ENCODE data around the gene PCLAF.
"Not testable (repeated sequence)": the region's sequence is repeated elsewhere in the genome, so short reads cannot be mapped to it uniquely, and the experiment has no call there.

The PCLAF gene

GRCh38 chr15:64381000-64381751 is at the start of gene PCLAF:
Gene PCLAF (minus strand): TSS chr15:64381441. CDS start chr15:64381371, 70 bp downstream.
- DNase-seq = peak; percentile 84

- DNase-seq = peak; percentile 20
Observed at GRCh38 chr15:64430000-64430735, 48.9 kb upstream of the PCLAF start.

- DNase-seq = peak; percentile 17
Observed at GRCh38 chr15:64429448-64429847, 48.2 kb upstream of the PCLAF start.

GRCh38 chr15:64426845-64427465 is 45.7 kb upstream of the PCLAF start:
- no peak for DNase-seq

GRCh38 chr15:64425221-64425620 is 44.0 kb upstream of the PCLAF start:
- no peak for DNase-seq

- no peak for DNase-seq
Observed at GRCh38 chr15:64423970-64424369, 42.7 kb upstream of the PCLAF start.

- DNase-seq = no peak
Observed at GRCh38 chr15:64422697-64423096, 41.5 kb upstream of the PCLAF start.

- DNase-seq = no peak
Observed at GRCh38 chr15:64412216-64412615, 31.0 kb upstream of the PCLAF start.

- DNase-seq = no peak
Observed at GRCh38 chr15:64400583-64400982, 19.3 kb upstream of the PCLAF start.

- DNase-seq = no peak
Observed at GRCh38 chr15:64398575-64398974, 17.3 kb upstream of the PCLAF start.

GRCh38 chr15:64396789-64397188 is 15.5 kb upstream of the PCLAF start:
- DNase-seq = no peak

- DNase-seq = not testable (repeated sequence)
Observed at GRCh38 chr15:64392471-64392870, 11.2 kb upstream of the PCLAF start.

- no peak for DNase-seq
Observed at GRCh38 chr15:64389036-64389435, 7.8 kb upstream of the PCLAF start.

GRCh38 chr15:64387562-64388168 is 6.4 kb upstream of the PCLAF start, which contains the start of gene TRIP4:
Gene TRIP4 (plus strand): TSS chr15:64387836. CDS start chr15:64387864, 28 bp downstream.
- DNase-seq = peak; percentile 93

GRCh38 chr15:64386291-64386690 is 5.0 kb upstream of the PCLAF start:
- DNase-seq = no peak

GRCh38 chr15:64383760-64384159 is 2.5 kb upstream of the PCLAF start:
- no peak for DNase-seq

- DNase-seq = not testable (repeated sequence)
Observed at GRCh38 chr15:64380130-64380870, 941 bp downstream of the PCLAF start.

- no peak for DNase-seq
Observed at GRCh38 chr15:64379216-64379960, 1.9 kb downstream of the PCLAF start.

- no peak for DNase-seq
Observed at GRCh38 chr15:64373360-64373759, 7.9 kb downstream of the PCLAF start.

- DNase-seq = not testable (repeated sequence)
Observed at GRCh38 chr15:64371383-64371782, 9.9 kb downstream of the PCLAF start.

GRCh38 chr15:64369078-64369607 is 12.1 kb downstream of the PCLAF start:
- DNase-seq = no peak

Data from activated T-cell treated with anti-CD3 and anti-CD28 coated beads for 4 hours (primary cell).